ENCODE data around the gene NPHP4. TPM values are rescaled to one million over a fixed set of nuclear protein-coding genes. Genes with fewer than 3 reads are reported as not detected.

The NPHP4 gene
- total and polyA plus RNA-seq, 2 donors (not counting 3 experiments of a cell fraction or from before 2014, with no cell fraction given): 4.4 to 11.7 TPM

DNA sequence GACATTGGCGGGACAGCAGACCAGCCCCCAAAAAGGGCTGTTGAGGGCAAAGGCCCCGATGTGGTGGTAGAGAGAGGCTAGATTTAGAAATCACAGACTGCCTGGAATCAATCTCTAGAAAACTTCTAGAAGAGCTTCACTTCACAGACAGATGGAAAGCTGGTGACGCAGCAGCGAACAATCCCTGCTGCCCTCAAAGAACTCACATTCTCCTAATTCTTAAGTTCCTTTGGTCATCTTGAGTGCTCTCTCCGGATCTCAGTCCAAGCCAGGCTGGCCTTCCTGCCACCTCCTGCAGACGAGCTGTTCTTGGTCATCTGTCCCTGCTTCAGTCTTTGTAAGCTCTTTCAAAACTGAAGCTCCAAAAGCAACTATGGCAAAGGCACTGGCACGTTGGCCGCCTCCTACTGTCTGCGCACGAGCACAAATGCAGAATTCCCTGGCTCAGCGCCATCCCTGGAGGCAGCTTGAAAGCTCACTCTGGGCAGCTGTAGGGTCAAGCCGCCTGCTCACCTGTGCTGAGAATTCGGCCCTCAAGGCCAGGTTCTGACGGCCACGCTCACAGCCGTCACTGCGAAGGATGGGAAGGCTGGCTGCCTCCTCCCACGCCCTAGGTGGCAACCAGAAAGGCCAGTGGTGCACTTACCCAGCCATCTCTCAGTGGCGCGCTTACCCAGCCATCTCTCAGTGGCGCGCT lies 110.6 kb downstream of the NPHP4 start:
- no TSS peak for BruUV-seq (replicated peaks)
- no peak overlapping the region for H2AFZ ChIP-seq (ENCODE audit: low read depth, low read length)
- H3K79me2 ChIP-seq (ENCODE audit: control insufficient read depth, insufficient read depth, low read length): no peaks in the 10 kb centered on the region
- TF ChIP-seq POLR2A (IDR thresholded peaks at IDR 0.05; ENCODE audit: low read depth, low read length) (no peak), GATA2 (IDR thresholded peaks at IDR 0.05; ENCODE audit: insufficient read depth, insufficient read length, low read depth, low read length) (no peak), POLR2AphosphoS5 (IDR thresholded peaks at IDR 0.05; ENCODE audit: insufficient read depth, low read depth, low read length) (no peak), MYC (IDR thresholded peaks at IDR 0.05; ENCODE audit: low read depth, low read length) (no peak), CTCF (IDR thresholded peaks at IDR 0.05; ENCODE audit: extremely low read depth in 1 of 2, insufficient read depth in 1 of 2, low read depth in 1 of 2, low read length in 2 of 2) (no peak), FOS (IDR thresholded peaks at IDR 0.05; ENCODE audit: borderline replicate concordance, insufficient read depth, low read length) (no peak), MAX (IDR thresholded peaks at IDR 0.05; ENCODE audit: insufficient read depth, insufficient read length) (no peak), EZH2 (IDR thresholded peaks at IDR 0.05; ENCODE audit: borderline replicate concordance, low read depth, low read length, severe bottlenecking) (no peak), JUN (IDR thresholded peaks at IDR 0.05; ENCODE audit: borderline replicate concordance, insufficient read depth, insufficient read length, low read depth) (no peak)
- DNase-seq (ENCODE audit: low read depth, low spot score) (no peak), FAIRE-seq (no peak)
- no peak overlapping the region for H3K4me3 ChIP-seq (replicated peaks in 1 of 3; ENCODE audit: insufficient read depth in 1 of 3, low read depth in 1 of 3, low read length in 3 of 3)
- POLR2A ChIA-PET: no interaction called here
- CTCF ChIA-PET: no interaction called here
- H3K9ac ChIP-seq (replicated peaks; ENCODE audit: extremely low read depth, insufficient read depth, low read length): no peak overlapping the region
- no peaks in the 10 kb centered on the region for H3K9me1 ChIP-seq (replicated peaks; ENCODE audit: control insufficient read depth, extremely low read depth, insufficient read depth, low read length)
- no peaks in the 10 kb centered on the region for H4K20me1 ChIP-seq (replicated peaks; ENCODE audit: control insufficient read depth, extremely low read depth, insufficient read depth, low read length)
- H3K4me2 ChIP-seq (ENCODE audit: insufficient read depth, low read length): no peak overlapping the region
- no peaks in the 10 kb centered on the region for H3K4me1 ChIP-seq (ENCODE audit: control insufficient read depth, extremely low read depth, insufficient read depth, low read length)
- H3K9me3 ChIP-seq (replicated peaks; ENCODE audit: control insufficient read depth, insufficient read depth, low read length): no peaks in the 10 kb centered on the region
- H3K27me3 ChIP-seq (ENCODE audit: control insufficient read depth in 2 of 2, insufficient read depth in 2 of 2, low read length in 2 of 2): no peaks in the 10 kb centered on the region
- intact Hi-C loops (cut with micrococcal nuclease): no loop called here
- H3K27ac ChIP-seq (ENCODE audit: insufficient read depth, low read depth, low read length): no peak overlapping the region
- dilution Hi-C loops (cut with MboI; ENCODE audit: extremely low pct_ligation_motif_present, low sequenced_read_pairs): no loop called here
- H3K36me3 ChIP-seq (ENCODE audit: control insufficient read depth in 2 of 2, extremely low read depth in 1 of 2, insufficient read depth in 2 of 2, low read length in 2 of 2): no peaks in the 10 kb centered on the region

All from endothelial cell of umbilical vein (primary cell).